HG03196 (cell line): Measurements from ENCODE around the gene ZNF414.

Experiments used
- ATAC-seq: cut with Tn5 transposase; IDR thresholded peaks from one replicate; pipeline ENCODE4 v1.9.1; 2021; ENCODE audit not compliant: unreplicated experiment

Gene ZNF414

GRCh38 chr19:8491574-8491973, 22.4 kb downstream of the ZNF414 start:
- ATAC-seq, result no peak

DNA sequence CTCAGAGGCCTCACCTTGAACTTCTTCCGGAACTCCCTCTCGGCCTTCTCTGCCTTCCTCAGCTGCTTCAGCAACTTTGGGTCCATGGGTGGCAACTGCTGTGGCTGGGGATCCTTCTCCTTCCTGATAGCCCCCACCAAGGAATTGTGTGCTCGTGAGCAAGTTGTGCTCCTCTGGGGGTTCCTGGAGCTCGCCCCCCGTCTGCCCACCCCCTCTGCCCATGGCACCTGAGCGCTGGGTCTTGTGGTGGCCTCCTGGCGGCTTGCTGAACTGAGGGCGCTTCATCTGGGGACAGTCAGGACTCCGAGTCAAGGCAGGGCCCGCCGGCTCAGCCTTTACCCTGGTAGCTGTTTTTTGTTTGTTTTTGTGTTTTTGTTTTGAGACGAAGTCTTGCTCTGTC, 23.1 kb downstream of the ZNF414 start:
- no peak for ATAC-seq

DNA sequence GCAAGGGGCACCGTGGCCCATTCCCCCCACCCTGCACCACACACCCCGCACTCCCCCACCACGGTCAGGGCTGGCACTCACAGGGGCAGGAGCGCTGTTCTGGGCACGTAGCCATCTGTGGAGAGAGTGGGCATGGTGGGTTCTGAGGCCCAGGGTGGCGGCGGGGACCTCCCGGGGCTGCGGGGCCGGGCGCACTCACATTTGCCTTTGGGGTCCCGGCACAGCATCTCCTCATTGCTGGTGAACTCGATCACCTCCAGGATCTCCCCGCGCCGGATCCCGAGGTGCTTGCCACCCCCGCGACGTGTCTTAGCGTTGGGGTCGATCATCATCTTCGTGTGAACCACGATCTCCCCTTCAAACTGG, 23.6 kb downstream of the ZNF414 start:
- ATAC-seq, result no peak

- no peak for ATAC-seq
Measured at GRCh38 chr19:8489561-8490394, 24.2 kb downstream of the ZNF414 start.

DNA sequence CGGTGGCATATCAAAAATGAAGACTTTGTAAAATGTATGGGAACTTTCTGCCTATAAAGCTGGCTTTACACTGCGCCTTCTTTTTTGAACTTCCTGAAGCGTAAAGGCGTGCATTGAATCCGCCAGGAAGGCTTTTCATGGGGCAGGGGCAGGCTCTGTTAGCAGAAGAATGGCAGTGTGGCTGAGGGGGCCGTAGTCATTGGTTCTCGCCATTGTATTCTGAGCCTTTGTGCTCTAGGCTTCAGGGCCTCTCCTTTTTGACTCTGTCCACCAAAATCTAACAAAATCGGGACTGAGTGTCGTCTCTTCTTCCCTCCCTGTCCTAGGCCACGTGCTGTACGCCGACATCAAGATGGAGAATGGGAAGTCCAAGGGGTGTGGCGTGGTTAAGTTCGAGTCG, 25.6 kb downstream of the ZNF414 start:
- no peak for ATAC-seq

DNA sequence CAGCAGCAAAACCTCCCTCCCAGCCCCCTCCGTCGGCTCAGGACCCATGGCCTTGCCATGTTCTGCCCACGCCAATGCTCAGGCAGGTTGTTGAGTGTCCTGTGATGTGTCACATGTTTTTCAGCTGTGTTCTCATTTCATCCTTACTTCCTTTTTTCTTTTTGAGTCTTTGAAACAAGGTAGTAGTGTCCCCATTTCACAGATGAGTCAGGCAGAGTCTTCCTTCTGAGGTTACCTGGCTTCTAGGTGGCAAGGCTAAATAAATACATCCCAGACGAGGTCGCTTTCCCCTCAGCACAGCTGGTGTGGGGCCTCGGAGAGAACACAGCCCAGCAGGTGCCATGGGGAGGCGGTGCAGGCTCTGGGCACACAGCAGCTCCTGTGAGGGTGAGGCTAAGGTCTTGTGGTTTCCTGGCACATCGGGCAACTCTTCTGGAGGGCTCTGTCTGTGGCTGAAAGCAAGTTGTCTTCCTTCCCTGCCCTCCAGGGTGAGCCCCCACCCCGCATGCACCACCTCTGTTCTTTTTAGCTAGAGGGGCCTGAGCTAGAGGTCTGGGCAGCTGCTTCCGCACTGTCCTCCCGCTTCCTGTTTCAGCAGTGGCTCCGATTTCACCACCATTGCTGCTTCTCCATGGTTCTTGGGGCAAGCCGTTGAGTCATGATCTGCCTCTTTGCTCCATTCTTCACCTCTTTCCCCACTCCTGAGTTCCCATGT, 26.7 kb downstream of the ZNF414 start:
- no peak for ATAC-seq

DNA sequence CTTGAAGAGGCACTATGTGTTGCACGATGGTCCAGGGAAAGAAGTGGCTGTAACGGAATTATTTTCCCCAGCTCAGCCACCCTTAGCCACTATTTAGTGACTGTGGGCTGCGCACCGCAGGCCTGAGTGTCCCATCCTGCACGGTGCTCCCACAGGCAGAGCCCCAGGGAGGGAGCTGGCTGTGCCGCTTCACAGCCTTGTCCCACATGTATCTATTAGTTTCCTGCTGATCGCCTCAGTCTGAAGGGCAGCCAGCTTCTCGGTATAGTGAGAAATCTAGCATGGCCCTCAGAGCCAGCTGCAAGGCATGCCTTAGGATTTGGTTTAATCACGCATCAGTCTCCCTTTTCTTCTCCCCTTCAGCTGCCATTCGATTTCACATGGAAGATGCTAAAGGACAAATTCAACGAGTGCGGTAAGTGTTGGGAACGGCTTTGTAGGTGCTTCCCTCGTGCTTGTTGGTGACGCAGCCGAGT, 27.3 kb downstream of the ZNF414 start:
- no peak for ATAC-seq

DNA sequence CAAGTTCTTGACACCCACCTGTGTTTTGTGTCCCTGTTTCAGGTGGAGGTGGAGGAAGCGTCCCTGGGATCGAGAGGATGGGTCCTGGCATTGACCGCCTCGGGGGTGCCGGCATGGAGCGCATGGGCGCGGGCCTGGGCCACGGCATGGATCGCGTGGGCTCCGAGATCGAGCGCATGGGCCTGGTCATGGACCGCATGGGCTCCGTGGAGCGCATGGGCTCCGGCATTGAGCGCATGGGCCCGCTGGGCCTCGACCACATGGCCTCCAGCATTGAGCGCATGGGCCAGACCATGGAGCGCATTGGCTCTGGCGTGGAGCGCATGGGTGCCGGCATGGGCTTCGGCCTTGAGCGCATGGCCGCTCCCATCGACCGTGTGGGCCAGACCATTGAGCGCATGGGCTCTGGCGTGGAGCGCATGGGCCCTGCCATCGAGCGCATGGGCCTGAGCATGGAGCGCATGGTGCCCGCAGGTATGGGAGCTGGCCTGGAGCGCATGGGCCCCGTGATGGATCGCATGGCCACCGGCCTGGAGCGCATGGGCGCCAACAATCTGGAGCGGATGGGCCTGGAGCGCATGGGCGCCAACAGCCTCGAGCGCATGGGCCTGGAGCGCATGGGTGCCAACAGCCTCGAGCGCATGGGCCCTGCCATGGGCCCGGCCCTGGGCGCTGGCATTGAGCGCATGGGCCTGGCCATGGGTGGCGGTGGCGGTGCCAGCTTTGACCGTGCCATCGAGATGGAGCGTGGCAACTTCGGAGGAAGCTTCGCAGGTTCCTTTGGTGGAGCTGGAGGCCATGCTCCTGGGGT, 28.2 kb downstream of the ZNF414 start:
- ATAC-seq, result no peak

- ATAC-seq, result no peak
Measured at GRCh38 chr19:8484331-8484894, 29.6 kb downstream of the ZNF414 start.

GRCh38 chr19:8483165-8483564, 30.8 kb downstream of the ZNF414 start:
- no peak for ATAC-seq

DNA sequence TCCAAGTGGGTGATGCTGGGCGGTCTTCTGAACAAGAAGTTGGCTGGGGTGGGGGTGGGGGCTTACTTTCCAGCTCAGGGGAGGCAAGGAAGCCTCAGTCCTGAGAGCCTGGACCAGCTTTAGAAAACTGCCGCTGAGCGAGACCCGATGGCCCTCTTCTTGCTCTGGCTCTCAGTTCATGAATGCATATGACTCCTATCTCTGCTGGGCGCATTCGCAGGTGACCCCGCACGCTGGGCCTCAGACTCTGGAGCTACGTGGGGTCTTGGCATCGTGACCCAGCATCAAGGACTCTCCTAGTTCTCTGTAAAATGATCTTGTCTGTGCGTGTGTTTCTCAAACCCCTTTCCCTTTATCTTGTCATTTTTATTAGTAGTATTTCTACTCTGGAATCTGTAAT, 31.3 kb downstream of the ZNF414 start:
- ATAC-seq, result no peak

DNA sequence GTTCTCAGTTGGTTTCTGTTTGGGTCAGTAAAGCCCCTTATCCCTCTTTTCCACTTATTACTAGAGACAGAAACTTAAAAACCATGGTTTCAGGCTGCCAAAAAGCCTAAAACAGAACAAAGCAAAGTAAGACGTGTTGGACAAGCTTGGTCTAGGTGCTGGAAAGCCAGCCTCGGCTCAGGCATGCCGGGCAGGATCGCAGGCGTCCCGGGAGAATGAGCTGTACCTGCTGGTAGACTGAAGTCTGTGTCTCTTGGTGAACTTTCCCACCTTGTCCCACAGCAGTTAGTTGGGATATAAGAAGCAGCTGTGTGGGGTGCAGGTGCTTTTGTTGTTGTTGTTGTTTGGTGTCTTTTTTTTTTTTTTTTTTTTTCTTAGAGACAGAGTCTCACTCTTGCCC, 32.4 kb downstream of the ZNF414 start:
- ATAC-seq, result no peak

DNA sequence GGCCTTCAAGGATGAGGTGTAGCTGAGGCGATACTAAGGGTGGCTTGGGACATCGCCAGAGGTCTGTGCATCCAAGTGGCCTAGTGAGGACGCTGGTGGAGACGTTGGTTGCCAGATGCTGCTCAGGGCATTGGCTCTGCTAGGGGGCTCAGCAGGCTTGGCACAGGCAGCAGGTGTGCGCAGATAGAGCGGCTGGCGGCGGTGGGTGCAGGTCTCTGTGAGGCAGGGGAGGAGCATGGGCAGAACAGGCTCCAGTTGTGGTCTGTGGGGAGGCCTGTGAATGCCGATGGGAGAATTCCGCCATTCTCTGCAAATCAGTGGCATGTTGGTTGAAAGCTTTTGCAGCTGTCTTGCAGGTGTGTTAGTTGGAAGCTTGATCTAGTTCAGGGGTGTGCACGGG, 32.8 kb downstream of the ZNF414 start:
- ATAC-seq, result no peak

DNA sequence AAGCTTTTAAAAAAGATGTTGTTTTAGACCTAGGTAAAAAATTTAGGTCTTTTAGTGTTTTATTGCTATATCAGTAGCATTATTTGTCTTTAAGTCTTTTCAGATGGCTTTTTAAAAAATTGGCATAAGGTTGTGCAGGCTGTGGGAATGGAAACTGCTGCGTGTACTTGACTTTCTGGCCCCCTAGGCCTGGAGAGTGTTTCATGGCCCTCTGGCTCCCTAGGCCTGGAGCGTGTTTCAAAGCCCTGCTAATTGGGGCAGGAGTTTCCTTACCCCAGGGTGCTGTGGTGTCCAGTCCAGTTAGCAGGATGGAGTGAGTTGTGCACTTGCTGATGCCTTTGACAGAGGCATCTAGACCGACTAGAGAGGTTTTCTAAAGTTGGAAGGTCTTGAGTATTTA, 35.4 kb downstream of the ZNF414 start:
- no peak for ATAC-seq

GRCh38 chr19:8477889-8478288, 36.1 kb downstream of the ZNF414 start:
- ATAC-seq, result no peak

GRCh38 chr19:8476524-8476923, 37.4 kb downstream of the ZNF414 start:
- no peak for ATAC-seq

GRCh38 chr19:8475005-8475404, 39.0 kb downstream of the ZNF414 start:
- ATAC-seq, result no peak

- peak; percentile 53 for ATAC-seq
Measured at GRCh38 chr19:8473648-8474476, 40.1 kb downstream of the ZNF414 start.

GRCh38 chr19:8469613-8470368, 44.2 kb downstream of the ZNF414 start:
- no peak for ATAC-seq
